ACHN (cell line): Measurements from ENCODE around the gene CNPPD1.
"Not testable (repeated sequence)": the region's sequence is repeated elsewhere in the genome, so short reads cannot be mapped to it uniquely, and the experiment has no call there.

Source experiments
- DNase-seq: peaks from one replicate; pipeline ENCODE4 v3.0.0-alpha.2; 2015
- in situ Hi-C: cut with HindIII; loops from 2 replicates; pipeline ENCODE4 v1.10.0; 2017; ENCODE audit warnings: low sequenced_read_pairs, low pct_ligation_motif_present, low pct_unique_long_range_greater_than_20kb

CNPPD1 gene

DNA sequence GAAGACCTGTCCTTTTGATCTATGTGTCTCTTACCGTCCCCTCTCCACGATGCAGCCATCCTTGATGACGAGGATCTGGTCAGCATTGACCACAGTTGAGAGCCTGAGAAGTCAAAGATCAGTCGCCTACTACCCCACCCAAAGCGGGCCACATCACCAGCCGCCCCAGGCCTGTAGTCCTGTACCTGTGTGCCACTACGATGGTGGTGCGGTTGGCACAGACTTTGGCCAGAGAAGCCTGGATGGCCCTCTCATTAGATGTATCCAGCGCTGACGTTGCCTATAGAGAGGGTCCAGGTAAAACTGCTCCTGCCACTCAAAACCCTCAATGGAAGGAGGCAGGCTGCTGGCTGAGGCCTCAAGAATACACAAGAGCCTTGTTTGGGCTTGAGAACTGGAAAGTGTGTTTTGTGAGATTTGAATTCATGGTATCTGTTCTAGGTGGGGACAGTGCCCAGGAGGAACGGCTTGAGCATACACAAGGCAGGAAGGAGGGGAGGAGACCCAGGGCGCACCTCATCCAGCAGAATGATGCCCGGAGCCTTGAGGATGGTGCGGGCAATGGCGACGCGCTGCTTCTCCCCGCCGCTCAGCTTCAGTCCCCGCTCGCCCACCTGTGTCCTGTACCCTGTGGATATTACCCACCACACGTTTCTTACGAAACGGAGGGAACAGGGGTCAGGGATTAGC is 33.6 kb upstream of the CNPPD1 start:
- DNase-seq = no peak
- in situ Hi-C loops = no loop called here

DNA sequence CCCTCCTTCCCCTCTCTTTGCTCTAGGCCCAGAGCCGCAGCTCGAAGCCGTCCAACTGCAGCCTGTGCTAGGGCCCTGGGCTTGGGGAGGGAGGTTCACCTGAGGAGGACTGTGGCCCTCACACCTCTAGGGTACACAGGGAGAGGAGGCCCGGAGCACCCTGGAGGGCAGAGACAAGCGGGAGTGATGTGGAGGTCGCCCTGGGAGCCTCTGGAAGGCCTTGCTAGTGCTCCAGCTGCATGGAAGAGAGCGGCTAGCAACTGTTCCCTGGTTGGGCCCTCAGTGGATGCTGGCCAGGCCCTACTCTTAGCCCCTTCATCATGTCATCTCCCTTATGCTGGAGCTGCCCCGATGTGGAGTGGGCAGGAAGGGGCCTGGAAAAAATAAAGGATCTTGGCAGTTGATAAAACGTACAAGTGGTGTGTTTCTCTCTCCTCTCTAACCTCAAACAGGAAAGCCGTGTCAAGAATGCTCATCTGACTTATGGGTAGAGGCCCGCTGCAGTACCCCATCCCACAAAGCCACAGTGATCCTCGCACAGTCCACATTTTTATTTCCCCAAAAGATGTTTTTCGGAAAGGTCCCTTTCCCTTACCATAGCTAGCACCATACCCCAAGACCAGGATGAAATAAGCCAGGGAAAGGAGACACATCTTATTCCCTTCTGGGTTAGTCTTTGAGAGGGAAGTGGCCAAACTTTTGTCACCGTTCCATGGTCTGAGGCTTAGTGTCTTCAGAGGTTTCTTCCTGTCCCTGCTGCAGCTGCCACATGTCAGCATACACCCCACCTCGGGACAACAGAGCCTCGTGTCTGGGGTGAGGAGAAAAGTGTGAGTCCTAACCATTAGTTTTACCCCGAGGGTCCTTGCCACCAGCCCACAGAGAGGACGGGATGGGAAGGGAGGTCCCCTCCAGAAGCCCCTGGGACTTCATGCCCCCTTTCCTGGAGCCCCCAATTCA is 32.8 kb upstream of the CNPPD1 start:
- no peak for DNase-seq
- in situ Hi-C loops = no loop called here

DNA sequence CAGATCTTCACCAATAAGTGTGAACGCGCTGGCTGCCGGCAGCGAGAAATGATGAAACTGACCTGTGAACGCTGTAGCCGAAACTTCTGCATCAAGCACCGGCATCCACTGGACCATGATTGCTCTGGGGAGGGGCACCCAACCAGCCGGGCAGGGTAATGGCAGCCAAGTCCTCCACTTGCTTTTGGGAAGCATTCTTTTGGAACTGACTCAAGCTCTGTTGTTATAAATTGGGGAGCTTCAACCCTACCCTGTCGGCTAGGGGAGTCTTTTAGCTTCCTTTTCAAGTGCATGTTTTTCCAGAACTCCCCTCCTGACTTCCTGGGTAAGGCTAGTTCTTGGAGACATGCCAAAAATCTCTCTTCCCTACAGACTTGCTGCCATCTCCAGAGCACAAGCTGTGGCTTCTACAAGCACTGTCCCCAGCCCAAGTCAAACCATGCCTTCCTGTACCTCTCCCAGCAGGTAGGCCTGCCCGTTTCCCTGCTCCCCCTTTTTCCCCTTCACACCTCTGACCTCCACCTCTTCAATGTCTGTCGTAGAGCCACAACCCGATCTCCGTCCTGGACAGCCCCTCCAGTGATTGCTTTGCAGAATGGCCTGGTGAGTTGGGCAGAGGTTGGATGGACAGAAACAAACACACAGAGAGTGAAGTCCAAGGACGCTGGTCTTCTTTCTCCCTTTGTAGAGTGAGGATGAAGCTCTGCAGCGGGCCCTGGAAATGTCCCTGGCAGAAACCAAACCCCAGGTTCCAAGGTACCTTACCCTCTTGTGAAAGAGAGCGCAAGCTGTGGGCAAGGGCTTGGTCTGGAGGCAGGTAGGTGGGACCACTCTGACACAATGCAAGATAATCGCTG is 31.4 kb upstream of the CNPPD1 start:
- in situ Hi-C loops = no loop called here
- DNase-seq = peak; percentile 18

- DNase-seq = no peak
- in situ Hi-C loops = no loop called here
Measured at GRCh38 chr2:219207134-219207883, 30.6 kb upstream of the CNPPD1 start.

GRCh38 chr2:219206328-219207133 is 29.8 kb upstream of the CNPPD1 start, which contains the start of gene ZFAND2B:
Gene ZFAND2B (plus strand): TSS chr2:219206782. CDS start chr2:219206988, 206 bp downstream.
- DNase-seq = peak; percentile 96
- in situ Hi-C loops = no loop called here

- no peak for DNase-seq
- in situ Hi-C loops = no loop called here
Measured at GRCh38 chr2:219205981-219206327, 29.2 kb upstream of the CNPPD1 start.

DNA sequence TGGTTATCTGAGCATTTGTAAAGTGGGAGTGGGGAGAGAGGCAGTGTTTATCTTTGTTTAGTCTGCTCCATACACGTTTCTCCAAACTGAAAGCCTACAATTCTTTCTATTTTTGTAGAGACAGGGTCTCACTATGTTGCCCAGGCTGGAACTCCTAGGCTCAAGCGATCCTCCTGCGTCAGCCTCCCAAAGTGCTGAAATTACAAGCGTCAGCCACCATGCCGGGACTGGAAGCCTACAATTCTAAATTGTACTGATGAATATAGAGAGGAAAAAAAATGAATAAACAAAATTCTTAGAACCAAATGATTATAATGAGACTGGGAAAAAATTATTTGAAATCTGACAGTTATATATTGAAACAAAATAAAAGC is 28.4 kb upstream of the CNPPD1 start:
- in situ Hi-C loops = no loop called here
- DNase-seq = no peak

GRCh38 chr2:219204425-219205164 is 27.9 kb upstream of the CNPPD1 start:
- DNase-seq = no peak
- in situ Hi-C loops = no loop called here

DNA sequence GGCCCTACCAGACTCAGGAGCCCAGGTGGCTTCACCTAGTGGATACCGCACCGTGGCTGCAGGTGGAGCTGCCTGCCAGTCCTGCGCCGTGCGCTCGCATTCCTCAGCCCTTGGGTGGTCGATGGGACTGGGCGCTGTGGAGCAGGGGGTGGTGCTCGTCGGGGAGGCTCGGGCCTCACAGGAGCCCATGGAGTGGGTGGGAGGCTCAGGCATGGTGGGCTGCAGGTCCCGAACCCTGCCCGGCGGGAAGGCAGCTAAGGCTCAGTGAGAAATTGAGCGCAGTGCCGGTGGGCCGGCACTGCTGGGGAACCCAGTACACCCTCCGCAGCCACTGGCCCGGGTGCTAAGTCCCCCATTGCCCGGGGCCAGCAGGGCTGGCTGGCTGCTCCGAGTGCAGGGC is 24.6 kb upstream of the CNPPD1 start:
- DNase-seq, in situ Hi-C loops: not testable (repeated sequence)

GRCh38 chr2:219200502-219201326 is 24.0 kb upstream of the CNPPD1 start:
- in situ Hi-C loops, DNase-seq: not testable (repeated sequence)

DNA sequence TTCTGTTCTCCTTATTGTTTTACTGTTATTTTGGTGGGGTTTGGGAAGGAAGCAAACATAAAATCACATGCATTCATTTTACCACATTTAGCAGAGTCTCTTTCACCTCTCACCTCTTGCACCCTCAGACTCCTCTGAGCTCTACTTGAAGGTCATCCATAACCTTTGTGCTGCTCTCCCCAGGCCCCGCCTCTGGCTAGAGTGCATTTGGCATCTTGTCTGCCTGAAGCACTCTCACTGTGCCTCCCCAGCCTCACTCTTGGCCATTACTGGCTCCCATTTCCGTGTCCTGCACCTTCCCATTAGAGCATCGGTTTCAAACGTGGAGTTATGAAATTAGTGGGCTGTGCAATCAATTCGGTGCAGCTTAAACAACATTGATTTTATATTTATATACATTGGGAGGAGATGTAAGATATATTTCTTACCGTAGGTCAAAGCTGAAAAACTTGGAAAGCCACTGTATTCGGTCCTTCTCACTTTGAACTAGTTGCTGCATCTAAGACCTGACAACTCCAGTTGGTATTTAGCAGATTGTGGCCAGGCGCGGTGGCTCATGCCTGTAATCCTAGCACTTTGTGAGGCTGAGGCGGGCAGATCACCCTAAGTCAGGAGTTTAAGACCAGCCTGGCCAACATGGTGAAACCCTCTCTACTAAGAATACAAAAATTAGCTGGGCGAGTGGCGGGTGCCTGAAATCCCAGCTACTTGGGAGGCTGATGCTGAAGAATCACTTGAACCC is 22.9 kb upstream of the CNPPD1 start:
- in situ Hi-C loops = no loop called here

DNA sequence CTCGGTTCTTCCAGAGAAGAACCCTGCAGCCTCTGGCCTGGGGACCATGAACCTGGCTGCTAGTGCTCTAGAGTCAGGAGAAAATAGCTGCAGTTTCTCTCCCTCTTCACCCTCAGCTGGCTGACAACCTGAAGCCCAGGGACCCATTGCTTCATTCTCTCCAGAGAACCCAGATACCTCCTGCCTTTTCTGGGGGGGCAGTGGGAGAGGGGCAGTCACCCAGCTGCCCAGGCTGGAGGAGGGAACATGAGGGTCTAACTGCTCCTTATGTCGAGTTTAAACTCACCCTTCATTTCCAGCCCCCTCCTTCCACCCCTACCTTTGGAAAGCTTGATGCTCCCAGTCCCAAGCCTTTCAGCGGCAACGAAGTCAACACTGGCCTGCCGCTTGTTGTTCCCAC is 22.2 kb upstream of the CNPPD1 start:
- in situ Hi-C loops = no loop called here
- DNase-seq = no peak

More for the DNA sequence above, 22.9 kb upstream of the CNPPD1 start:
- DNase-seq = no peak

DNA sequence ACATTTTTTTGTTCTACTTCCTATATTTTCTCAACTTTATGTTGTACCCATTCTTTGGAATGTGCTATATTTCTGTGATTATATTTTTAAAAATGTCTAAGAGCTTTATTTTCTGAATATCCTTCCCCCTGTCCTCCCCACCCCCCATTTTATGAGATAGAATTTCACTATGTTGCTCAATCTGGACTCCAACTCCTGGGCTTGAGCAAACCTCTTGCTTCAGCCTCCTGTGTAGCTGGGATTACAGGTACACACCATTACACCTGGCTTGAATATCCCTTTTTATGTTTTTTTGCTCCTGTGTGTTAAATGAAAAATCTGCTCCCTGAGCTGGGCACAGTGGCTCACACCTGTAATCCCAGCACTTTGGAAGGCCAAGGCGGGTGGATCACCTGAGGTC is 20.7 kb upstream of the CNPPD1 start:
- in situ Hi-C loops = no loop called here
- DNase-seq = no peak

GRCh38 chr2:219186754-219187456 is 10.2 kb upstream of the CNPPD1 start:
- no peak for DNase-seq
- in situ Hi-C loops = no loop called here

DNA sequence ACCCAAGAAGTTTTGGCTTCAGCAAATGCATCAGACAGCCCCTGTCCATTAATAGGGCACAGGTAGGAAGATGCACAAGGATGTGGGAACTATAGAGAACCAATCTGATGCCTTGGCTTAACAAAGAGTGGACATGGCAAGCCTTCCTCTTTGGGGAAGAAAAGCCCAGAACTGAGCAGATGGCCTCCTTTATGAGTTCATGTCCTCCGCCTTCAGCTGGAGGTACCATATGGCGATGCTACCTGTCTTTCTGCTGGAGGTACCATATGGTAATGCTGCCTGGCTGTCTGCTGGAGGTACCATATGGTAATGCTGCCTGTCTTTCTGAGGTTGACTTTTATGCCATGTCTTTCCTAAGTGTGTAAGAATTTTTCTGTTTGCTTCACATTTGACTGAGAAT is 7.4 kb upstream of the CNPPD1 start:
- in situ Hi-C loops = no loop called here
- DNase-seq = no peak
